ENCODE data around the gene DPM3.

GRCh38 chr1:155184351-155184811 is 44.0 kb upstream of the DPM3 start:
- TF ChIP-seq CTCF (IDR thresholded peaks at IDR 0.05): no peak
- no peak for TF ChIP-seq POLR2A (IDR thresholded peaks at IDR 0.05)
